Fibroblast of lung (primary cell): ENCODE results near the gene PRKCH.
A peak's percentile ranks its signal among the peaks of the same experiment; 100 is the strongest.

ENCODE experiments used
- EZH2 ChIP-seq: IDR thresholded peaks from 2 replicates; pipeline ENCODE4 v1.5.1; 2012; ENCODE audit warnings: low read length, control low read depth, mild to moderate bottlenecking; ENCODE audit errors: missing control alignments
- TF ChIP-seq, protein P1 (sequence below), 2 donors: IDR thresholded peaks in 1 of 2; conservative IDR thresholded peaks in 1 of 2; 1 replicate in 1 of 2; 2 replicates in 1 of 2; pipeline ENCODE4 v1.5.1; 2011 to 2012; ENCODE audit warnings: low read length in 2 of 2, control low read depth in 1 of 2, inconsistent platforms in 1 of 2, low read depth in 1 of 2, mild to moderate bottlenecking in 1 of 2

DNA sequence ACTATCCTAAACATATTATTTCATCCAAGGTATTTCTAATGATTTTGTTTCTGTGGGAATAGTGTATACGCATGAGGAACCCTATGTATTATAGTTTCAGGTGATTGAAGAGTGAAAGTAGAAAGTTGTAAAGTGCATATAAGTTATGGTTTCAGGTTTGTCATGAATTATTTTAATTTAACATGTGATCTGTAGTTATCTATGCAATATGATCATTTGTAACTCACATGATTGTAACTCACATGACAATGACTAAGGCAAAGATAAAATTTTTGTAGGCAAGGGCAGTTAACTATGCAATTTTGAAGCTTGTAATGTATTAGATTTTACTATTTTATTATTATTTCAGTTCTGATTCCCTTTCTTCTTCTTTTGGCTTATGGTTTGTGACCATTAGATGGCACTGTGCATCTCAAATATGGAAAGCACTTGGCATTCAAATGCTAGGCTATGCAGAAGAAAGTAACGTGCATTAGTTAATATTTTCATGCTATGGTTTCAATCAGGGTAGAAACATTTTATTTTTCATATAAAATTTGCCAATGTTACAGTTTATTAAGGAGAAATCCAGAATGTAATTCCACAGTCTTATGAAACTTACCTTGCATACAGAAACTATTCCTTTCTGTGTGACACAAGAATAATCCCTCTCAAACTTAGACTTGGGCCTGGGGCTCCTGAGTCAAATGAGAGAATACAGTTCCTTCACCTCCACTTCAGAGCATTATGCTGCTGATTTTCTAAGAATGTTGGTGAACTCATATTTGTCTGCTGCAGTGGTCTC, 24.5 kb upstream of the PRKCH start:
- TF ChIP-seq, protein P1, sequence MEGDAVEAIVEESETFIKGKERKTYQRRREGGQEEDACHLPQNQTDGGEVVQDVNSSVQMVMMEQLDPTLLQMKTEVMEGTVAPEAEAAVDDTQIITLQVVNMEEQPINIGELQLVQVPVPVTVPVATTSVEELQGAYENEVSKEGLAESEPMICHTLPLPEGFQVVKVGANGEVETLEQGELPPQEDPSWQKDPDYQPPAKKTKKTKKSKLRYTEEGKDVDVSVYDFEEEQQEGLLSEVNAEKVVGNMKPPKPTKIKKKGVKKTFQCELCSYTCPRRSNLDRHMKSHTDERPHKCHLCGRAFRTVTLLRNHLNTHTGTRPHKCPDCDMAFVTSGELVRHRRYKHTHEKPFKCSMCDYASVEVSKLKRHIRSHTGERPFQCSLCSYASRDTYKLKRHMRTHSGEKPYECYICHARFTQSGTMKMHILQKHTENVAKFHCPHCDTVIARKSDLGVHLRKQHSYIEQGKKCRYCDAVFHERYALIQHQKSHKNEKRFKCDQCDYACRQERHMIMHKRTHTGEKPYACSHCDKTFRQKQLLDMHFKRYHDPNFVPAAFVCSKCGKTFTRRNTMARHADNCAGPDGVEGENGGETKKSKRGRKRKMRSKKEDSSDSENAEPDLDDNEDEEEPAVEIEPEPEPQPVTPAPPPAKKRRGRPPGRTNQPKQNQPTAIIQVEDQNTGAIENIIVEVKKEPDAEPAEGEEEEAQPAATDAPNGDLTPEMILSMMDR (conservative IDR thresholded peaks at IDR 0.05 in 1 of 2, IDR thresholded peaks at IDR 0.05 in 1 of 2; ENCODE audit: low read depth in 1 of 2, low read length in 2 of 2) = peak; percentile 71 to 72
- TF ChIP-seq EZH2 = no peak
